ENCODE measurements around the gene TTYH3. TPM values are rescaled to one million over a fixed set of nuclear protein-coding genes. Genes with fewer than 3 reads are reported as not detected.
"Not testable (repeated sequence)": the region's sequence is repeated elsewhere in the genome, so short reads cannot be mapped to it uniquely, and the experiment has no call there.

TTYH3 gene, protein sequence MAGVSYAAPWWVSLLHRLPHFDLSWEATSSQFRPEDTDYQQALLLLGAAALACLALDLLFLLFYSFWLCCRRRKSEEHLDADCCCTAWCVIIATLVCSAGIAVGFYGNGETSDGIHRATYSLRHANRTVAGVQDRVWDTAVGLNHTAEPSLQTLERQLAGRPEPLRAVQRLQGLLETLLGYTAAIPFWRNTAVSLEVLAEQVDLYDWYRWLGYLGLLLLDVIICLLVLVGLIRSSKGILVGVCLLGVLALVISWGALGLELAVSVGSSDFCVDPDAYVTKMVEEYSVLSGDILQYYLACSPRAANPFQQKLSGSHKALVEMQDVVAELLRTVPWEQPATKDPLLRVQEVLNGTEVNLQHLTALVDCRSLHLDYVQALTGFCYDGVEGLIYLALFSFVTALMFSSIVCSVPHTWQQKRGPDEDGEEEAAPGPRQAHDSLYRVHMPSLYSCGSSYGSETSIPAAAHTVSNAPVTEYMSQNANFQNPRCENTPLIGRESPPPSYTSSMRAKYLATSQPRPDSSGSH
- 22.4 TPM for total RNA-seq

- H3K4me3 ChIP-seq (ENCODE audit: low read length): peak within 1 kb of the TSS; percentile 68
- H3K9me3 ChIP-seq (ENCODE audit: low read depth, low read length): no peaks in the 10 kb centered on the region
- H3K4me1 ChIP-seq (ENCODE audit: insufficient read depth, low read length): peaks cover 48% of the 10 kb centered on the region
- no peaks in the 10 kb centered on the region for H3K27me3 ChIP-seq (ENCODE audit: insufficient read depth, low read length)
These were observed at the start of gene TTYH3 for GRCh38 chr7:2631946-2632732. Gene TTYH3, plus strand, starts transcription at chr7:2631986. Its CDS starts 170 bp downstream, at chr7:2632156.

- no peak overlapping the region for H3K4me3 ChIP-seq (ENCODE audit: low read length)
- H3K27me3 ChIP-seq (ENCODE audit: insufficient read depth, low read length): no peaks in the 10 kb centered on the region
- H3K4me1 ChIP-seq (ENCODE audit: insufficient read depth, low read length): no peaks in the 10 kb centered on the region
- H3K9me3 ChIP-seq (ENCODE audit: low read depth, low read length): no peaks in the 10 kb centered on the region
These were observed 49.6 kb upstream of the TTYH3 start for GRCh38 chr7:2582006-2582735.

DNA sequence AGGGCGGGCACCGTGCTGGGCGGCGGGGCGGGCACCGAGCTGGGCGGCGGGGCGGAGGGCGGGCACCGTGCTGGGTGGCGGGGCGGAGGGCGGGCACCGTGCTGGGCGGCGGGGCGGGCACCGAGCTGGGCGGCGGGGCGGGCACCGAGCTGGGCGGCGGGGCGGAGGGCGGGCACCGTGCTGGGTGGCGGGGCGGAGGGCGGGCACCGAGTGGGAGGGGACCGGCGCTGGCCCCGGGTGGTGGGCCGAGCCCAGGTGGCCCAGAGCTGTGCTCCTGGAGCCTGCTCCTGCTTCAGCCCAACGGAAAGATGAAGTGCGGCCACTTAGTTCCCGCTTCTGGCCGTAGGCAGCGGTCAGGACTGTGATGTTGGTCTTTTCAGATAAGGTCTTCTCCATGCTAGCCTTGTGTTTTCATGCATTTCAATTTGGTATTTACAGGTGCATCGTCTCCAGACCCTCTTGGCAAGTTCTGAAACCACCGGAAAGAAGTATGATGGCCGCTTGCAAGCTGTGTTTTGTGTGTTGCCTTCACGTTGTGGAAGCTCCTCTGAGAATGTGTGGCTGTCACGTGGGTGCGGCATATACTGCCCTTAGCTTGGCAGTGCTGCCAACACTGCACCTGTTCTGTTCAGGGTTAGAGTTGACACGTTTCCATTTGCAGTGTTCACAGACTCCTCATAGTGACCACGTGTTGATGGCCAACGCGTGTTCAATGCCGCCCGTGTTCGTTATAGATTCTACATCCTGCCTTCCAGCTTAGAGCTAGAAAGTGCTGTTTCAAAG, 47.8 kb upstream of the TTYH3 start:
- no peaks in the 10 kb centered on the region for H3K4me1 ChIP-seq (ENCODE audit: insufficient read depth, low read length)
- no peak overlapping the region for H3K4me3 ChIP-seq (ENCODE audit: low read length)
- H3K27me3 ChIP-seq (ENCODE audit: insufficient read depth, low read length): no peaks in the 10 kb centered on the region
- H3K9me3 ChIP-seq (ENCODE audit: low read depth, low read length): no peaks in the 10 kb centered on the region

DNA sequence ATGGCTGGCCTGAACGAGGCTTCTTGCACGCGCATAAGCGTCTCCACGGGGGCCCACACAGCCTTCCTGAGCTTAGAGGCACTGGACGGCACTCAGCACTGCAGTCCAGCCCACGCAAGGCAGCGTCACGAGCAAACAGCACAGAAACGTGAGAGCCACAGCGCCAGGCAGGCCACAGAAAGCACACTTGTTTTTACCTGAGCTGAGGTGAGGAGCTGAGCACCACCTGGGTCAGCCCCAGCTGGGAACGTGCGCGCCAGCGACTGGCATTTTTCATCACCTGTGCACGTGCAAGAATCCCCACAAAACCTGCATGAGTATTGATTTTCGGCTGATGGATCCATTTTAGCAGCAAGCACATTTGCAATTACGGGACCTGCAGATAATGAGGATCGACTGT, 46.3 kb upstream of the TTYH3 start:
- Histone ChIP-seq H3K27me3 (ENCODE audit: insufficient read depth, low read length) (no peaks in the 10 kb centered on the region), H3K4me1 (ENCODE audit: insufficient read depth, low read length) (no peaks in the 10 kb centered on the region), H3K4me3 (ENCODE audit: low read length) (no peak overlapping the region), H3K9me3 (ENCODE audit: low read depth, low read length) (no peaks in the 10 kb centered on the region)

GRCh38 chr7:2586326-2587020, 45.3 kb upstream of the TTYH3 start:
- H3K4me1 ChIP-seq (ENCODE audit: insufficient read depth, low read length): no peaks in the 10 kb centered on the region
- no peak overlapping the region for H3K4me3 ChIP-seq (ENCODE audit: low read length)
- H3K27me3 ChIP-seq (ENCODE audit: insufficient read depth, low read length): no peaks in the 10 kb centered on the region
- no peaks in the 10 kb centered on the region for H3K9me3 ChIP-seq (ENCODE audit: low read depth, low read length)

DNA sequence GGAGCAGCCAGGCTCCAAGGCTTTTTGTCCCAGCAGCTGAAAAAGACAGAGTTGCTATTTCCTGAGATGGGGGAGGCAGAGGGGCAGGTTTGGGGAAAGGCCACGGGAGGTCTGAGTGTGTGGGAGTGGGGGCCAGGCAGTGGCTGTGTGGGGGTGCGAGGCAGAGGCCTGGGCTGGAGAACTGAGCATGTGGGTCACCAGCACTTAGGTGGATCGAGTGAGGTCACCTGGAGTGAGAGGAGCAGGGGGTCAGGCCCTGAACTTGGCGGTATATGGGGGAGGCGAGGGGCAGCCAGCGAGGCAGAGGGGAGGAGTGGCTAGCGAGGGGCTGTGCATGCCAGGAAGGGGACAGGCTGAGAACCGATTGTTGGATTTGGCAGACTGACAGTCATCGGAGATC, 44.7 kb upstream of the TTYH3 start:
- no peaks in the 10 kb centered on the region for H3K9me3 ChIP-seq (ENCODE audit: low read depth, low read length)
- H3K4me1 ChIP-seq (ENCODE audit: insufficient read depth, low read length): no peaks in the 10 kb centered on the region
- H3K4me3 ChIP-seq (ENCODE audit: low read length): no peak overlapping the region
- no peaks in the 10 kb centered on the region for H3K27me3 ChIP-seq (ENCODE audit: insufficient read depth, low read length)

DNA sequence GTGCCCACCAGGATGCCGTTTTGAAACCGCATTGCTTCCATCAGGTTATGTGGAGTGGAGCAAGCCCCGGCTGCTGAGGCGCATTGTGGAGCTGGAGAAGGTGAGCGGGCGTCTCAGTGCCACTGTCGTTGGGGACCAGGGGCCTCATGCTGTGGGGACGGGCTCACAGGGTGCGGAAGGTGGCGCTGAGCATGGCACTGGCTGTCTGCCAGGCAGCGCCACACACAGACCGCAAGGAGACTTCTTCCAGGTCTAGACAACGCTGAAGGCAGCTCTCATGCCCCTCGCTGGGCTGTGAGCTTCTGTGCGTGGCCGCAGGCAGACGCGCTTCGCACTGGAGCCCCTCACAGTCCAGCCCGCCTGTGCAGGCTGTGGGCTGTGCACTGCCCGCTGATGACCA, 44.0 kb upstream of the TTYH3 start:
- H3K9me3 ChIP-seq (ENCODE audit: low read depth, low read length): no peaks in the 10 kb centered on the region

DNA sequence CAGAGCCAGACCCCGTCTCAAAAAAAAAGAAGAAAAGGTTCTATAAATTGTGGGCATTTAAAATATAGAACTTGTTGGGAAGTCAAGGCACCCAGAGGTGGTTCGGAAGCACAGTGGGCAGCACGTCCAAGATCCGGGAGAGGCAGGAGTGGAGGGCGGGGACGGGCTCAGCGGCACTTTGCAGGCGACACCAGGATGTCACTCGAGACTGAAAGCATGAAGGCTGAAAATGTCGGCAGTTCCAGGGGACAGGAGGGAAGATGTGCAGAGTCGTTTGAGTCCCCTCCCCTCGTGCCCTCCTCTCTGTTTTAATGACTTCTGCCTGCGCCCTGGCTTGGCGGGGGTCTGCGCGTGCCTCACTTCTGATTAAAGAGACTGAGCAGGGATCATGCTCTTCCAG, 42.4 kb upstream of the TTYH3 start:
- no peaks in the 10 kb centered on the region for H3K9me3 ChIP-seq (ENCODE audit: low read depth, low read length)
- no peaks in the 10 kb centered on the region for H3K27me3 ChIP-seq (ENCODE audit: insufficient read depth, low read length)
- H3K4me1 ChIP-seq (ENCODE audit: insufficient read depth, low read length): no peaks in the 10 kb centered on the region
- no peak overlapping the region for H3K4me3 ChIP-seq (ENCODE audit: low read length)

More for the DNA sequence above, 44.0 kb upstream of the TTYH3 start:
- no peaks in the 10 kb centered on the region for H3K4me1 ChIP-seq (ENCODE audit: insufficient read depth, low read length)
- H3K4me3 ChIP-seq (ENCODE audit: low read length): no peak overlapping the region
- no peaks in the 10 kb centered on the region for H3K27me3 ChIP-seq (ENCODE audit: insufficient read depth, low read length)

DNA sequence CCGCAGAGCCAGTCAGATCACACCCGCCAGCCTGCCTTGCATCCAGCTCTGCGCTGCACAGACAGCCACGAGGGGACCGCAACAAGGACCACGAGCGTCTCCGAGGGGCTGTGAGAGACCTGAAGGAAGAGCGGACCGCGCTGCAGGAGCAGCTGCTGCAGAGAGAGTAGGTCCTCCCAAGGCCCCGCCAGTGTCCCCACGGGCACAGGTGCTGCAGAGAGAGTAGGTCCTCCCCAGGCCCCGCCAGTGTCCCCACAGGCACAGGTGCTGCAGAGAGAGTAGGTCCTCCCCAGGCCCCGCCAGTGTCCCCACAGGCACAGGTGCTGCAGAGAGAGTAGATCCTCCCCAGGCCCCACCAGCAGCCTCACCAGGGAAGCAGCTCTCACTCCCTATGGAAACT, 41.8 kb upstream of the TTYH3 start:
- not testable (repeated sequence) for H3K9me3 ChIP-seq (ENCODE audit: low read depth, low read length); H3K4me3 ChIP-seq (ENCODE audit: low read length); H3K4me1 ChIP-seq (ENCODE audit: insufficient read depth, low read length); H3K27me3 ChIP-seq (ENCODE audit: insufficient read depth, low read length)

DNA sequence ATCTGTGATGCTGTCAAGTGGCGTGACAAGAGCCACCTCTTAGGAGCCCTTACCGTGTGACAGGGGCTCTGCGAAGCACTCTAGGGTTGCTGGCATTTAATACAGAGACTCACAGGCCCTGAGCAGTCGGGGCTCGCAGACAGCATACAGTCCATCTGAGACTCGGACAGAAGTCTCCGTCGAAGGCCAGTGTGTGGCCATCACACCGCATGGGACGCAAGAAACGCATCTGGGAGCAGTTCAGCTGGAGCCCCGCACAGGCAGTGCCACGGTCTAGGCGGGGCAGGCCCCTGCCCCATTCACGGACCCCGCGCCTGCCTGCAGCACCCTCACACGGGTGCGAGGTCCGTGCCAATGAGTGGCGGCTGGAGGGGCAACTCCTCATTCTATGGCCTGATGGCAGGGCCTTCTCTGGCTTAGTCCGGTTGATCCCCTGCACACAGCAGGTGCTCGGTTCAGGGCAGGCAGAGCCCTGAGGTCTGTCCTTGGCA, 39.4 kb upstream of the TTYH3 start:
- Histone ChIP-seq H3K4me1 (ENCODE audit: insufficient read depth, low read length) (no peaks in the 10 kb centered on the region), H3K27me3 (ENCODE audit: insufficient read depth, low read length) (no peaks in the 10 kb centered on the region), H3K4me3 (ENCODE audit: low read length) (no peak overlapping the region), H3K9me3 (ENCODE audit: low read depth, low read length) (no peaks in the 10 kb centered on the region)

DNA sequence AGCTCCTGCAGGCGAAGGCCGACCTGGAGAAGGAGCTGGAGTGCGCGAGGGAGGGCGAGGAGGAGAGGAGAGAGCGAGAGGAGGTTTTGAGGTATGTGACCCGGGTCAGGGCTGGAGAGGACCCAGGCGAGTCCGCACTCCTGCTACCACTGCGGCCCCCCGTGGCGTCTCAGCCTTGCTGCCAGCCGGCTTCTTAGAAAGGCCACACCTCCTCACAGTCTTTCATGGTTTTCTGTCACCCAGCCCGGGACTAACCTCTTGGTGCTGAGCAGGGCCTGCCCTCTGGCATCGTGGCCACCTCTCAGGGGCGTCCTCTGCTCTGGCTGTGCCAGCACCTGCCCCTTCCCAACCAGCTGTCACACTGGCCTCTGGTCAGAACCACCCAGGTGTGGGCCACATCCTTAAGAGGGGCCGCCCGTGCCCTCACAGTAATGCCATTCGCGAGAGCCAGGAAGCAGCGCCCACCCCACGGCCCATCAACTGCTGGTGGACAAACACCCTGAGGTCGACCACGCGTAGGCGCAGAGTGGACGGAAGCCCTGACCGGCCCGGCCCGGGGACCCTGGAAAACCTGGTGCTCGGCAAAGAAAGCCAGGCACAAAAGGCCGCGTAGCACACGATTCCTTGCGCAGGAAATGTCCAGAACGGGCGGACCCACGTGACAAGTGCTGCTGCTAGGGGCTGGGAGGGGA, 38.6 kb upstream of the TTYH3 start:
- Histone ChIP-seq H3K4me3 (ENCODE audit: low read length) (no peak overlapping the region), H3K9me3 (ENCODE audit: low read depth, low read length) (no peaks in the 10 kb centered on the region), H3K4me1 (ENCODE audit: insufficient read depth, low read length) (no peaks in the 10 kb centered on the region), H3K27me3 (ENCODE audit: insufficient read depth, low read length) (no peaks in the 10 kb centered on the region)

- Histone ChIP-seq H3K4me3 (ENCODE audit: low read length) (no peak overlapping the region), H3K4me1 (ENCODE audit: insufficient read depth, low read length) (no peaks in the 10 kb centered on the region), H3K9me3 (ENCODE audit: low read depth, low read length) (no peaks in the 10 kb centered on the region), H3K27me3 (ENCODE audit: insufficient read depth, low read length) (no peaks in the 10 kb centered on the region)
These were observed 37.2 kb upstream of the TTYH3 start for GRCh38 chr7:2594599-2594998.

DNA sequence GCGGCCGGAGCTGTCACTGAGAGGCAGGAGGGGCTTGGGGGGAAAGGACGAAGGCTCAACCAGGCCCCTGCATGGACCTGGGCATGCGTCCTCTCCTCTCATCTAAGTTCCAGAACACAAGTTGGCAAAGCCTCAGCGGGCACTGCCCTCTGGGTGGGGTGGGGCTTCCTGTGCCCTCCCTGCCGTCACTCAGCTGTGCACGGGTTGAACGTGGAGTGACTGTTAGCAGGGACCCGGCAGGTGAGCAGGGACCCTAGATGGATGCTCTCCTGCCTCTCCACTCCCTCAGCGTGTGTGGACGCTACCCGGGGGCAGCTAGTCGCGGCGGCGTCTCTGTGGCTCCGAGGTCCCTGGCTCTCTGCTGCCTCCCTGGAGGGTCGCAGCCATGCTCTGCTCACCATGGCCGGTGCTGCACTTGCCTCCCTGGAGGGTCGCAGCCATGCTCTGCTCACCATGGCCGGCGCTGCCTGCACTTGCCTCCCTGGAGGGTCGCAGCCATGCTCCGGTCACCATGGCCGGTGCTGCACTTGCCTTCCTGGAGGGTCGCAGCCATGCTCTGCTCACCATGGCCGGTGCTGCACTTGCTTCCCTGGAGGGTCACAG, 36.4 kb upstream of the TTYH3 start:
- Histone ChIP-seq H3K27me3 (ENCODE audit: insufficient read depth, low read length) (no peaks in the 10 kb centered on the region), H3K4me3 (ENCODE audit: low read length) (no peak overlapping the region), H3K9me3 (ENCODE audit: low read depth, low read length) (no peaks in the 10 kb centered on the region), H3K4me1 (ENCODE audit: insufficient read depth, low read length) (no peaks in the 10 kb centered on the region)

Data from mononuclear cell (primary cell).